ENCODE results near the gene FCAR. TPM values are rescaled to one million over a fixed set of nuclear protein-coding genes. Genes with fewer than 3 reads are reported as not detected.

Gene FCAR
- polyA plus RNA-seq, 2 of the 4 experiments (the other 2 are of a cell fraction) = not detected

DNA sequence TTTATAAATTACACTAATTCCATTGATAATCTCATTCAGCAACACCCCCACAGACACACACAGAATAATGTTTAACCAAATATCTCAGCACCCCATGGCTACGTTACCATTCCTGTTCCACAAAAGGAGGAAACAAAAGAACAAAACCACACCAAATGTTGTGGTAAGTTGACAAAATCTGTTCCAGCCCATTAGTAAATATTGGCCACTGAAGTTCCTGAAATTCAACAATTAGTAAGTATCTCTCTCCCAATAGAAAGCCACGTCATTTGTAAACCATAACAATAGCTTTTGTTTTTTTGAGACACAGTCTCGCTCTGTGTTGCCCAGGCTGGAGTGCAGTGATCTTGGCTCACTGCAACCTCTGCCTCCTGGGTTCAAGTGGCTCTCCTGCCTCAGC is 2.3 kb upstream of the FCAR start:
- Histone ChIP-seq H3K4me1 (no peaks in the 10 kb centered on the region), H3K9me3 (peaks cover 5% of the 10 kb centered on the region; the same call in 1 of the 3 replicates), H3K4me2 (no peak overlapping the region), H3K4me3 (no peak overlapping the region), H3K27ac (no peak overlapping the region)
- TF ChIP-seq EHMT2 (IDR thresholded peaks at IDR 0.05; ENCODE audit: low read depth) = no peak
- no peak for TF ChIP-seq PHF8 (IDR thresholded peaks at IDR 0.05; ENCODE audit: borderline replicate concordance, low read depth)
- no peak for TF ChIP-seq ZC3H11A (IDR thresholded peaks at IDR 0.05)
- 3% methylated on average over 3 of the region's 3 CpGs for WGBS (ENCODE audit: missing lambda C conversion rate)
- DNase-seq (ENCODE audit: low read depth in 1 of 2, low spot score in 1 of 2) (no peak), FAIRE-seq (no peak), ATAC-seq (no peak)
- ChIA-PET POLR2A (no interaction called here), CTCF (interaction anchor here (3.3 kb wide), 1 partner anchor 10 kb away, joined by 15 read pairs; no protein-coding TSS in a partner anchor)

DNA sequence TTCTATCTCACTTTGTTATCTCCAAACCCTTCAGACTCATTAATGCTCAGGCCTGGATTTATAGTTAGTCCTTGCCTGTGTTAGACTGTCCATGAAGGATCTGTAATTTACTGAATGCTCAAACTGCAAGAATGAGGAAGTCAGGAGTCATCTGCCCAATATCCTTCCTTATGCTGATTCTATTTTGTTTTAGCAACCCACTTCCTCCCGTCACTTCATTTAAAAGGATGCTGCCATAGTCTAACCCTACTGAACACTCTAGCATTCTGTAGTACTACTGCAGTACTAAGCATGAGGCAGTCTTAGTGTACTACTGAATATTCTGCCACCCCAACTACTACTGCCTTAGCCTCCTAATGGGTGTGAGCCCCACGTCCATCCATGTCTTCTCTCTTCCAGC is 1.5 kb downstream of the FCAR start:
- TF ChIP-seq GATA3 (IDR thresholded peaks at IDR 0.05; ENCODE audit: borderline replicate concordance) (no peak), SMC3 (IDR thresholded peaks at IDR 0.05) (no peak), ESRRA (IDR thresholded peaks at IDR 0.05; ENCODE audit: borderline replicate concordance, low read length) (no peak), EHF (CRISPR knock-in tag; IDR thresholded peaks at IDR 0.05) (no peak), SREBF2 (IDR thresholded peaks at IDR 0.05) (no peak), HDAC2 (IDR thresholded peaks at IDR 0.05) (no peak), CBX2 (IDR thresholded peaks at IDR 0.05; ENCODE audit: borderline replicate concordance, low read depth) (no peak), HOXB13 (CRISPR knock-in tag; IDR thresholded peaks at IDR 0.05; ENCODE audit: low read depth) (no peak), ZNF302 (CRISPR knock-in tag; IDR thresholded peaks at IDR 0.05) (no peak)
- ChIA-PET CTCF (interaction anchor here (1.2 to 1.5 kb wide), 3 partner anchors 10 to 27 kb away, joined by 3 to 5 read pairs (median 3); no protein-coding TSS in a partner anchor), POLR2A (no interaction called here)

DNA sequence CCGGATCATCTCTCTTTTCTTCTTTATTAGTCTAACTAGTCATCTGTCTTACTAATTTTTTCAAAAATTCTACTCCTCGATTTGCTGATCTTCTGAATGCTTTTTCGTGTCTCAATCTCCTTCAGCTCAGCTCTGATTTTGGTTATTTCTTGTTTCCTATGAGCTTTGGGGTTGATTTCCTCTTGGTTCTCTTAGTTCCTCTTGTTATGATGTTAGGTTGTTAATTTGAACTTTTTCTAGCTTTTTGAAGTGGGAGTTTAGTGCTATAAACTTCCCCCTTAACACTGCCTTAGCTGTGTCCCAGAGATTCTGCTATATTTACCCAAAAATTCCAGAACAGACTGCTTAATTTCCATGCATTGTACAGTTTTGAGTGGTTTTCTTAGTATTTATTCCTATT is 3.4 kb downstream of the FCAR start:
- WGBS (ENCODE audit: missing lambda C conversion rate) = 10% methylated on average over 3 of the region's 3 CpGs
- Histone ChIP-seq H3K4me3 (no peak overlapping the region), H3K27ac (no peak overlapping the region), H3K9me3 (no peaks in the 10 kb centered on the region; the same call in 2 of the 3 replicates), H3K4me1 (no peaks in the 10 kb centered on the region), H3K4me2 (no peak overlapping the region)
- no peak for FAIRE-seq
- TF ChIP-seq, protein P1, sequence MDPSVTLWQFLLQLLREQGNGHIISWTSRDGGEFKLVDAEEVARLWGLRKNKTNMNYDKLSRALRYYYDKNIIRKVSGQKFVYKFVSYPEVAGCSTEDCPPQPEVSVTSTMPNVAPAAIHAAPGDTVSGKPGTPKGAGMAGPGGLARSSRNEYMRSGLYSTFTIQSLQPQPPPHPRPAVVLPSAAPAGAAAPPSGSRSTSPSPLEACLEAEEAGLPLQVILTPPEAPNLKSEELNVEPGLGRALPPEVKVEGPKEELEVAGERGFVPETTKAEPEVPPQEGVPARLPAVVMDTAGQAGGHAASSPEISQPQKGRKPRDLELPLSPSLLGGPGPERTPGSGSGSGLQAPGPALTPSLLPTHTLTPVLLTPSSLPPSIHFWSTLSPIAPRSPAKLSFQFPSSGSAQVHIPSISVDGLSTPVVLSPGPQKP (IDR thresholded peaks at IDR 0.05; ENCODE audit: low read depth, low read length) = no peak
- TF ChIP-seq HOXB5 (CRISPR knock-in tag; IDR thresholded peaks at IDR 0.05) = no peak
- POLR2A ChIA-PET = no interaction called here
- DNase-seq (ENCODE audit: low read depth in 1 of 2, low spot score in 1 of 2) = no peak
- no peak for ATAC-seq
- CTCF ChIA-PET = interaction anchor here (1.3 kb wide), 2 partner anchors 9 to 398 kb away, joined by 4 read pairs; no protein-coding TSS in a partner anchor

More for the DNA sequence above, 1.5 kb downstream of the FCAR start:
- no peak for FAIRE-seq
- no peak overlapping the region for H3K4me2 ChIP-seq
- no peak overlapping the region for H3K27ac ChIP-seq
- no peak overlapping the region for H3K4me3 ChIP-seq
- DNase-seq (ENCODE audit: low read depth in 1 of 2, low spot score in 1 of 2) = no peak
- H3K9me3 ChIP-seq = no peaks in the 10 kb centered on the region; the same call in 2 of the 3 replicates
- peak in 1 of 2 experiments; percentile 39; a peak in 1 of 6 replicates for ATAC-seq
- H3K4me1 ChIP-seq = no peaks in the 10 kb centered on the region
- 17% methylated on average over 2 of the region's 2 CpGs for WGBS (ENCODE audit: missing lambda C conversion rate)

DNA sequence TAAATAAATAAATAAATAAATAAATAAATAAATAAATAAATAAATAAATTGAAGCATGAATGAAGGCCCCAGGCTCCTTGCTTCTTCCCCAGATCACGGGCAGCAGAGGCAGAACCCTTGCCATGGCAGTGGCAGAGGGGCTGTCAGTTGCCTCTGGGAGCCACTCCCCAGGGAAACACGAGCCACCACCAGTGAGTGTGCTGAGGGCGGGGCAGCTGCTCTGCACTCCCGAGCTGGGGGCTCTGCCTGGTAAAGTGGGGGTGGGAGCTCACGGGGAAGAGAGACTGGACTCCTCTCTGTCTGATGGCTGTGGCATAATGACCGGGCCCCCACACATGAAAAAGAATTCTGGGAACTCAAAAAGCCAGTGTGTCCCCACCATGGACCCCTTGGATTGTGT is 7.8 kb downstream of the FCAR start:
- no peak overlapping the region for H3K4me3 ChIP-seq
- DNase-seq (ENCODE audit: low read depth in 1 of 2, low spot score in 1 of 2) (no peak), FAIRE-seq (no peak), ATAC-seq (no peak)
- H3K4me2 ChIP-seq = no peak overlapping the region
- ChIA-PET CTCF (interaction anchor here (0.6 to 3.4 kb wide), 25 partner anchors 9 to 537 kb away, joined by 3 to 25 read pairs (median 5); partner anchors contain the start of genes FCAR and NCR1), POLR2A (no interaction called here)
- no peaks in the 10 kb centered on the region; the same call in 2 of the 3 replicates for H3K9me3 ChIP-seq
- WGBS (ENCODE audit: missing lambda C conversion rate) = 23% methylated on average over 5 of the region's 6 CpGs
- no peaks in the 10 kb centered on the region for H3K4me1 ChIP-seq
- no peak for TF ChIP-seq CTCF (IDR thresholded peaks at IDR 0.05)
- no peak for TF ChIP-seq MAFK (IDR thresholded peaks at IDR 0.05; ENCODE audit: partially characterized antibody)
- no peak for TF ChIP-seq ZSCAN20 (CRISPR knock-in tag; IDR thresholded peaks at IDR 0.05)
- H3K27ac ChIP-seq = no peak overlapping the region

Measured in A549 (cell line).